GM21717 (cell line): ENCODE measurements around the gene TRIM51.
"Not testable (repeated sequence)": the region's sequence is repeated elsewhere in the genome, so short reads cannot be mapped to it uniquely, and the experiment has no call there.

ENCODE experiments used
- ATAC-seq: cut with Tn5 transposase; IDR thresholded peaks from one replicate; pipeline ENCODE4 v1.9.1; 2021; ENCODE audit warnings: mild to moderate bottlenecking, moderate library complexity; ENCODE audit not compliant: unreplicated experiment

TRIM51 gene

GRCh38 chr11:55882997-55883396 is at the start of gene TRIM51:
TRIM51 (plus strand) TSS chr11:55883297; CDS start chr11:55885429, 2,132 bp downstream.
- not testable (repeated sequence) for ATAC-seq

- ATAC-seq = no peak
Measured at GRCh38 chr11:55838452-55838851, 44.6 kb upstream of the TRIM51 start, which contains the start of gene OR5D16. OR5D16 (plus strand) TSS chr11:55838752; CDS start chr11:55838752, 0 bp downstream.

GRCh38 chr11:55847453-55847852 is 35.6 kb upstream of the TRIM51 start:
- no peak for ATAC-seq

GRCh38 chr11:55849037-55849436 is 34.1 kb upstream of the TRIM51 start:
- ATAC-seq = no peak

GRCh38 chr11:55852141-55852540 is 31.0 kb upstream of the TRIM51 start:
- ATAC-seq = no peak

GRCh38 chr11:55854704-55855103 is 28.4 kb upstream of the TRIM51 start:
- no peak for ATAC-seq

- not testable (repeated sequence) for ATAC-seq
Measured at GRCh38 chr11:55867354-55867753, 15.7 kb upstream of the TRIM51 start.

- not testable (repeated sequence) for ATAC-seq
Measured at GRCh38 chr11:55872731-55873130, 10.4 kb upstream of the TRIM51 start.

- ATAC-seq = not testable (repeated sequence)
Measured at GRCh38 chr11:55873146-55873545, 10.0 kb upstream of the TRIM51 start.

- not testable (repeated sequence) for ATAC-seq
Measured at GRCh38 chr11:55884995-55885394, 1.9 kb downstream of the TRIM51 start.

- not testable (repeated sequence) for ATAC-seq
Measured at GRCh38 chr11:55885481-55885880, 2.4 kb downstream of the TRIM51 start.

- ATAC-seq = no peak
Measured at GRCh38 chr11:55895216-55895615, 12.1 kb downstream of the TRIM51 start.

- ATAC-seq = no peak
Measured at GRCh38 chr11:55902308-55902707, 19.2 kb downstream of the TRIM51 start.

- ATAC-seq = no peak
Measured at GRCh38 chr11:55914482-55914881, 31.4 kb downstream of the TRIM51 start, which contains the start of gene OR5W2. OR5W2 (minus strand) TSS chr11:55914582; CDS start chr11:55914582, 0 bp downstream.

GRCh38 chr11:55920537-55920936 is 37.4 kb downstream of the TRIM51 start:
- no peak for ATAC-seq

- ATAC-seq = no peak
Measured at GRCh38 chr11:55936300-55936699, 53.2 kb downstream of the TRIM51 start, which contains the start of gene OR5I1. OR5I1 (minus strand) TSS chr11:55936400; CDS start chr11:55936400, 0 bp downstream.
